ENCODE data around the gene CMIP.

DNA sequence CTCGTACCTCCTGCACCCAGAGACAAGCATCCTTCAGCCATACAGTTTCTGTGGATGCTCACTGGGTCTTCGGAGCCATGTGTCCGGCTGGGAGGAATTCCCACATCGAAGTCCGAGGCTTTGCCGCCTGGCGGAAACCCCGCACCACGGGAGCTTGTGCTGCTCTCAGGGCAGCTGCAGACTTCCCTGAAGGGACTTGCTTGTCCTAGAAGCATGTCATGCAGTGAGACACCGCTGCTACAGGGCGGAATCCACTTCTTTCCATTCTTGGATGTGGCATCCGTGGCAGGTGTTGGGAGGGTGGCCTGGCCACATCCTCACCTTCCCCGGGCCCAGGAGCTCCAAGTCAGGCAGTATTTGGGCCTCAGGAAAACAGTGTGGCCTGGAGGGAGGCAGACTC is 122.5 kb downstream of the CMIP start:
- TF ChIP-seq CTCF (IDR thresholded peaks at IDR 0.05), result no peak
- no peak for TF ChIP-seq POLR2A (IDR thresholded peaks at IDR 0.05)

All from right lobe of liver (tissue), 4 donors.